Measurements from ENCODE around the gene ZBTB18. TPM values are rescaled to one million over a fixed set of nuclear protein-coding genes. Genes with fewer than 3 reads are reported as not detected.

The ZBTB18 gene
- 8.3 and 11.4 TPM in 2 replicates for total RNA-seq

GRCh38 chr1:244050835-244051444, at the start of gene ZBTB18:
TSS of gene ZBTB18 (plus strand) at chr1:244051283. CDS start at chr1:244051432, 149 bp downstream.

Other genes starting within 250 kb of the ZBTB18 start
- 18.4 and 19.0 TPM in 2 replicates for gene AKT3, start 201.0 kb upstream of the ZBTB18 start, total RNA-seq